SK-N-SH treated with all-trans-retinoic acid at 6 μM for 48 hours (cell line): Measurements from ENCODE around the gene TMX3.

Source experiments
- ATAC-seq: fragments of 200-7000 bp; cut with Tn5 transposase; 3 replicates; pipeline ENCODE4 v1.9.1; 2020; ENCODE audit warnings: mild to moderate bottlenecking, moderate library complexity
- ARNTL ChIP-seq: fragments of 450-650 bp; formaldehyde crosslinking; IDR thresholded peaks from 2 replicates; pipeline ENCODE4 v1.5.0; 2020; ENCODE audit warnings: low read depth, mild to moderate bottlenecking, moderate library complexity, borderline replicate concordance
- BACH2 ChIP-seq: fragments of 250-450 bp; sonication (Bioruptor Pico); IDR thresholded peaks from 2 replicates; pipeline ENCODE4 v1.9.0; 2021; ENCODE audit warnings: mild to moderate bottlenecking, borderline replicate concordance
- CSDC2 ChIP-seq: fragments of 250-450 bp; sonication (Bioruptor Pico); IDR thresholded peaks from 2 replicates; pipeline ENCODE4 v1.5.0; 2020; ENCODE audit warnings: mild to moderate bottlenecking, moderate library complexity
- ESRRG ChIP-seq: fragments of 250-450 bp; sonication (Bioruptor Pico); IDR thresholded peaks from 2 replicates; pipeline ENCODE4 v1.6.1; 2021; ENCODE audit warnings: mild to moderate bottlenecking
- GLIS3 ChIP-seq: fragments of 250-450 bp; sonication (Bioruptor Pico); IDR thresholded peaks from 2 replicates; pipeline ENCODE4 v1.5.0; 2020; ENCODE audit warnings: mild to moderate bottlenecking, moderate library complexity
- ISL1 ChIP-seq: fragments of 250-450 bp; sonication (Bioruptor Pico); IDR thresholded peaks from 2 replicates; pipeline ENCODE4 v2.1.2; 2022; ENCODE audit warnings: mild to moderate bottlenecking, moderate library complexity
- OSR1 ChIP-seq: fragments of 250-450 bp; sonication (Bioruptor Pico); IDR thresholded peaks from 2 replicates; pipeline ENCODE4 v1.8.0; 2022; ENCODE audit warnings: moderate library complexity, mild to moderate bottlenecking, inconsistent platforms
- PPARA ChIP-seq: fragments of 250-450 bp; sonication (Bioruptor Pico); IDR thresholded peaks from 2 replicates; pipeline ENCODE4 v1.5.0; 2020; ENCODE audit warnings: mild to moderate bottlenecking, borderline replicate concordance
- RARB ChIP-seq: fragments of 250-450 bp; sonication (Bioruptor Pico); IDR thresholded peaks from 2 replicates; pipeline ENCODE4 v1.8.0; 2021; ENCODE audit warnings: mild to moderate bottlenecking, moderate library complexity
- SNAI2 ChIP-seq: fragments of 250-450 bp; sonication (Bioruptor Pico); IDR thresholded peaks from 2 replicates; pipeline ENCODE4 v1.5.0; 2020; ENCODE audit warnings: mild to moderate bottlenecking, moderate library complexity
- TCF4 ChIP-seq: fragments of 250-450 bp; sonication (Bioruptor Pico); IDR thresholded peaks from 2 replicates; pipeline ENCODE4 v1.8.0; 2021; ENCODE audit warnings: mild to moderate bottlenecking, moderate library complexity, borderline replicate concordance
- TOX ChIP-seq: fragments of 250-450 bp; sonication (Bioruptor Pico); IDR thresholded peaks from 2 replicates; pipeline ENCODE4 v1.8.0; 2021; ENCODE audit warnings: mild to moderate bottlenecking, moderate library complexity, borderline replicate concordance
- ZC3H10 ChIP-seq: fragments of 250-450 bp; sonication (Bioruptor Pico); IDR thresholded peaks from 2 replicates; pipeline ENCODE4 v1.5.1; 2021; ENCODE audit warnings: mild to moderate bottlenecking, moderate library complexity
- ZFP3 ChIP-seq: fragments of 250-450 bp; sonication (Bioruptor Pico); IDR thresholded peaks from 2 replicates; pipeline ENCODE4 v1.5.0; 2020; ENCODE audit warnings: mild to moderate bottlenecking, moderate library complexity
- ZFP30 ChIP-seq: fragments of 450-650 bp; formaldehyde crosslinking; IDR thresholded peaks from 2 replicates; pipeline ENCODE4 v1.5.0; 2022; ENCODE audit warnings: mild to moderate bottlenecking, moderate library complexity
- ZNF565 ChIP-seq: fragments of 450-650 bp; formaldehyde crosslinking; conservative IDR thresholded peaks from 2 replicates; pipeline ENCODE4 v1.5.0; 2020; ENCODE audit warnings: low read depth, mild to moderate bottlenecking, moderate library complexity
- ZNF70 ChIP-seq: fragments of 450-650 bp; formaldehyde crosslinking; IDR thresholded peaks from 2 replicates; pipeline ENCODE4 v1.5.0; 2020; ENCODE audit warnings: mild to moderate bottlenecking, moderate library complexity
- ZNF8 ChIP-seq: fragments of 450-650 bp; formaldehyde crosslinking; IDR thresholded peaks from 2 replicates; pipeline ENCODE4 v1.5.0; 2020; ENCODE audit warnings: mild to moderate bottlenecking, moderate library complexity
- TF ChIP-seq, protein P1 (sequence below): fragments of 250-450 bp; sonication (Bioruptor Pico); IDR thresholded peaks from 2 replicates; pipeline ENCODE4 v1.5.1; 2020; ENCODE audit warnings: low read depth, mild to moderate bottlenecking, moderate library complexity
- TF ChIP-seq, protein P2 (sequence below): fragments of 250-450 bp; sonication (Bioruptor Pico); IDR thresholded peaks from 2 replicates; pipeline ENCODE4 v1.8.0; 2021; ENCODE audit warnings: low read depth, mild to moderate bottlenecking, moderate library complexity, borderline replicate concordance
- TF ChIP-seq, protein P3 (sequence below): fragments of 250-450 bp; sonication (Bioruptor Pico); IDR thresholded peaks from 2 replicates; pipeline ENCODE4 v1.8.0; 2020; ENCODE audit warnings: mild to moderate bottlenecking, moderate library complexity, borderline replicate concordance
- TF ChIP-seq, protein P4 (sequence below): fragments of 250-450 bp; sonication (Bioruptor Pico); IDR thresholded peaks from 2 replicates; pipeline ENCODE4 v1.5.1; 2021; ENCODE audit warnings: mild to moderate bottlenecking, moderate library complexity
- TF ChIP-seq, protein P5 (sequence below): fragments of 250-450 bp; sonication (Bioruptor Pico); IDR thresholded peaks from 2 replicates; pipeline ENCODE4 v1.5.0; 2020; ENCODE audit warnings: mild to moderate bottlenecking, moderate library complexity

Gene TMX3

DNA sequence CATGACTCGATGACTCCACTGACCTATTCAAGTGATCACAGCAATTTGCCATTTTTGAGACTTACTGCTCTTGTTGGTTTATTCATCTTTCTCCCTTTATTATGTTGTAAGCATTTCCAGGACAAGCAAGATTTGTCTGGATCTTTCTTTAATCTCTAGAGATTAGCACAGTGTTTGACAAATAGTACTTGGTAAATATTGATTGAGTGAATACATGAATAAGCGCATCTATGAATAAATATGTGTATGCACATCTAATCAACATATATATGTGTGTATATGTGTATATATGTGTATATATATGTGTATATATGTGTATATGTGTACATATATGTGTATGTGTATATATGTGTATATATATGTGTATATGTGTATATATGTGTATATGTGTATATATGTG lies 7.3 kb downstream of the TMX3 start:
- ATAC-seq = no peak
- no peak for TF ChIP-seq CSDC2
- TF ChIP-seq, protein P1, sequence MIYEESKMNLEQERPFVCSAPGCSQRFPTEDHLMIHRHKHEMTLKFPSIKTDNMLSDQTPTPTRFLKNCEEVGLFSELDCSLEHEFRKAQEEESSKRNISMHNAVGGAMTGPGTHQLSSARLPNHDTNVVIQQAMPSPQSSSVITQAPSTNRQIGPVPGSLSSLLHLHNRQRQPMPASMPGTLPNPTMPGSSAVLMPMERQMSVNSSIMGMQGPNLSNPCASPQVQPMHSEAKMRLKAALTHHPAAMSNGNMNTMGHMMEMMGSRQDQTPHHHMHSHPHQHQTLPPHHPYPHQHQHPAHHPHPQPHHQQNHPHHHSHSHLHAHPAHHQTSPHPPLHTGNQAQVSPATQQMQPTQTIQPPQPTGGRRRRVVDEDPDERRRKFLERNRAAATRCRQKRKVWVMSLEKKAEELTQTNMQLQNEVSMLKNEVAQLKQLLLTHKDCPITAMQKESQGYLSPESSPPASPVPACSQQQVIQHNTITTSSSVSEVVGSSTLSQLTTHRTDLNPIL (CRISPR knock-in tag) = no peak
- TF ChIP-seq BACH2 (CRISPR knock-in tag) = no peak
- TF ChIP-seq ARNTL = no peak
- TF ChIP-seq ZC3H10 (CRISPR knock-in tag) = no peak
- TF ChIP-seq ZFP30 (CRISPR knock-in tag) = no peak
- TF ChIP-seq ZNF8 = no peak
- TF ChIP-seq ESRRG (CRISPR knock-in tag) = no peak

DNA sequence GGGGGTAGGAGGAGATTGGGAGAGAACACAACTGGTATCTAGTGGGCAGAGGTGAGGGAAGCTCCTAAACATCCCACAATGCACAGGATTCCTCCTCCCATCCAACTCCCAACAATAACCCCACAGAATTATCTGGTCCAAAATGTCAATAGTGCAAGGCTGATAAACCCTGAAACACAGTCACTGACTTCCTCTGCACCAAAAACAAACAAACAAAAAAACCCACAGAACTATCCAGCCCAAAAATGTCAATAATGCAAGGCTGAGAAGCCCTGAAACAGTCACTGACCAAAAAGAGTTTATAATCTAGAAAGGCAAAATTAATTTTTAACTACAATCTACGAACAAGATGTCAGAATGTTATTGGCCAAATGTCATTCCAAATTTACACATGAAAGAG lies 9.8 kb downstream of the TMX3 start:
- TF ChIP-seq ZFP3 (CRISPR knock-in tag) (0 out of 2 replicates have a peak, but pooled peaks have one; percentile 19), TCF4 (CRISPR knock-in tag) (no peak)
- no peak for ATAC-seq

DNA sequence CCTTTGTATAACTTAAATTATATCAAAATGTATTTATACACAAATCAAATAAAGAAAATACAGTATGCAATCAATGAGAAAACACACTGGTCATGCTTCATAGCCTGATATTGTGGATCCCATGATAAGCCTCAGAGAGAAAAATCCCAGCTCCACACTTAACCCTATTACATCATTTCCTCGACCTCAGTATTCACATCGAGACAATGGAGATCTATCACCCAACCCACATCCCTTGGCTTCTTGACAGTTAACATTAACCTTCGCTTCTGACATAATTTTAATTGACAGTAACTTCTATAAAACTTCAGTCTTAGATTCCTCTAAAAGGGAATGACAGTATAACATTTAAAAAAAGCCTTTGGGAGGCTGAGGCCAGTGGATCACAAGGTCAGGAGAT lies 11.6 kb downstream of the TMX3 start:
- no peak for TF ChIP-seq RARB (CRISPR knock-in tag)
- no peak for ATAC-seq

DNA sequence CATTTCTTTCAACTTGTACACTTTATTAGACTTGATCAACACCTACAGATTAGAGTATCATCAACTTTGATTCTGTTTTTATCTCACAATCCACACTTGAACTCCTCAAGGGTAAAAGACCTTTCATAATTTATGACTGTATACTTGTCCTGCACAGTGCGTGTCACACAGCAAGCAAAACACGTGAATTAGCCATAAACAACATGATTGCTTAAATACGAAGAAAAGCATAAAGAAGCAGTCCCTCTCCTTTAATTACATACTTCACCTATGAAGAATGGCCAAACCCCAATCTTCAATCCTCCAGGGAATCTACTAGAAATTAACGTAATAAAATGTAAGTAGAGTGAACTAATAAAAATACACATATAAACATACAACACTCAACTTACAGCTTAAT lies 13.6 kb downstream of the TMX3 start:
- no peak for ATAC-seq

More for the DNA sequence above, 13.6 kb downstream of the TMX3 start:
- TF ChIP-seq, protein P1 (CRISPR knock-in tag) = no peak
- TF ChIP-seq PPARA (no peak), SNAI2 (CRISPR knock-in tag) (no peak), ZFP3 (CRISPR knock-in tag) (no peak), TCF4 (CRISPR knock-in tag) (no peak), BACH2 (CRISPR knock-in tag) (no peak), RARB (CRISPR knock-in tag) (no peak), ZNF565 (CRISPR knock-in tag) (no peak), GLIS3 (no peak), ISL1 (CRISPR knock-in tag) (no peak), TOX (CRISPR knock-in tag) (no peak), ZNF70 (no peak), ZNF8 (no peak), ARNTL (no peak), ZC3H10 (CRISPR knock-in tag) (no peak), OSR1 (CRISPR knock-in tag) (no peak)
- TF ChIP-seq, protein P2, sequence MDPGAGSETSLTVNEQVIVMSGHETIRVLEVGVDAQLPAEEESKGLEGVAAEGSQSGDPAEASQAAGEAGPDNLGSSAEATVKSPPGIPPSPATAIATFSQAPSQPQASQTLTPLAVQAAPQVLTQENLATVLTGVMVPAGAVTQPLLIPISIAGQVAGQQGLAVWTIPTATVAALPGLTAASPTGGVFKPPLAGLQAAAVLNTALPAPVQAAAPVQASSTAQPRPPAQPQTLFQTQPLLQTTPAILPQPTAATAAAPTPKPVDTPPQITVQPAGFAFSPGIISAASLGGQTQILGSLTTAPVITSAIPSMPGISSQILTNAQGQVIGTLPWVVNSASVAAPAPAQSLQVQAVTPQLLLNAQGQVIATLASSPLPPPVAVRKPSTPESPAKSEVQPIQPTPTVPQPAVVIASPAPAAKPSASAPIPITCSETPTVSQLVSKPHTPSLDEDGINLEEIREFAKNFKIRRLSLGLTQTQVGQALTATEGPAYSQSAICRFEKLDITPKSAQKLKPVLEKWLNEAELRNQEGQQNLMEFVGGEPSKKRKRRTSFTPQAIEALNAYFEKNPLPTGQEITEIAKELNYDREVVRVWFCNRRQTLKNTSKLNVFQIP = no peak
- TF ChIP-seq, protein P3, sequence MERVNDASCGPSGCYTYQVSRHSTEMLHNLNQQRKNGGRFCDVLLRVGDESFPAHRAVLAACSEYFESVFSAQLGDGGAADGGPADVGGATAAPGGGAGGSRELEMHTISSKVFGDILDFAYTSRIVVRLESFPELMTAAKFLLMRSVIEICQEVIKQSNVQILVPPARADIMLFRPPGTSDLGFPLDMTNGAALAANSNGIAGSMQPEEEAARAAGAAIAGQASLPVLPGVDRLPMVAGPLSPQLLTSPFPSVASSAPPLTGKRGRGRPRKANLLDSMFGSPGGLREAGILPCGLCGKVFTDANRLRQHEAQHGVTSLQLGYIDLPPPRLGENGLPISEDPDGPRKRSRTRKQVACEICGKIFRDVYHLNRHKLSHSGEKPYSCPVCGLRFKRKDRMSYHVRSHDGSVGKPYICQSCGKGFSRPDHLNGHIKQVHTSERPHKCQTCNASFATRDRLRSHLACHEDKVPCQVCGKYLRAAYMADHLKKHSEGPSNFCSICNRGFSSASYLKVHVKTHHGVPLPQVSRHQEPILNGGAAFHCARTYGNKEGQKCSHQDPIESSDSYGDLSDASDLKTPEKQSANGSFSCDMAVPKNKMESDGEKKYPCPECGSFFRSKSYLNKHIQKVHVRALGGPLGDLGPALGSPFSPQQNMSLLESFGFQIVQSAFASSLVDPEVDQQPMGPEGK (CRISPR knock-in tag) = no peak
- TF ChIP-seq, protein P4, sequence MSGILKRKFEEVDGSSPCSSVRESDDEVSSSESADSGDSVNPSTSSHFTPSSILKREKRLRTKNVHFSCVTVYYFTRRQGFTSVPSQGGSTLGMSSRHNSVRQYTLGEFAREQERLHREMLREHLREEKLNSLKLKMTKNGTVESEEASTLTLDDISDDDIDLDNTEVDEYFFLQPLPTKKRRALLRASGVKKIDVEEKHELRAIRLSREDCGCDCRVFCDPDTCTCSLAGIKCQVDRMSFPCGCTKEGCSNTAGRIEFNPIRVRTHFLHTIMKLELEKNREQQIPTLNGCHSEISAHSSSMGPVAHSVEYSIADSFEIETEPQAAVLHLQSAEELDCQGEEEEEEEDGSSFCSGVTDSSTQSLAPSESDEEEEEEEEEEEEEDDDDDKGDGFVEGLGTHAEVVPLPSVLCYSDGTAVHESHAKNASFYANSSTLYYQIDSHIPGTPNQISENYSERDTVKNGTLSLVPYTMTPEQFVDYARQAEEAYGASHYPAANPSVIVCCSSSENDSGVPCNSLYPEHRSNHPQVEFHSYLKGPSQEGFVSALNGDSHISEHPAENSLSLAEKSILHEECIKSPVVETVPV = no peak
- TF ChIP-seq, protein P5, sequence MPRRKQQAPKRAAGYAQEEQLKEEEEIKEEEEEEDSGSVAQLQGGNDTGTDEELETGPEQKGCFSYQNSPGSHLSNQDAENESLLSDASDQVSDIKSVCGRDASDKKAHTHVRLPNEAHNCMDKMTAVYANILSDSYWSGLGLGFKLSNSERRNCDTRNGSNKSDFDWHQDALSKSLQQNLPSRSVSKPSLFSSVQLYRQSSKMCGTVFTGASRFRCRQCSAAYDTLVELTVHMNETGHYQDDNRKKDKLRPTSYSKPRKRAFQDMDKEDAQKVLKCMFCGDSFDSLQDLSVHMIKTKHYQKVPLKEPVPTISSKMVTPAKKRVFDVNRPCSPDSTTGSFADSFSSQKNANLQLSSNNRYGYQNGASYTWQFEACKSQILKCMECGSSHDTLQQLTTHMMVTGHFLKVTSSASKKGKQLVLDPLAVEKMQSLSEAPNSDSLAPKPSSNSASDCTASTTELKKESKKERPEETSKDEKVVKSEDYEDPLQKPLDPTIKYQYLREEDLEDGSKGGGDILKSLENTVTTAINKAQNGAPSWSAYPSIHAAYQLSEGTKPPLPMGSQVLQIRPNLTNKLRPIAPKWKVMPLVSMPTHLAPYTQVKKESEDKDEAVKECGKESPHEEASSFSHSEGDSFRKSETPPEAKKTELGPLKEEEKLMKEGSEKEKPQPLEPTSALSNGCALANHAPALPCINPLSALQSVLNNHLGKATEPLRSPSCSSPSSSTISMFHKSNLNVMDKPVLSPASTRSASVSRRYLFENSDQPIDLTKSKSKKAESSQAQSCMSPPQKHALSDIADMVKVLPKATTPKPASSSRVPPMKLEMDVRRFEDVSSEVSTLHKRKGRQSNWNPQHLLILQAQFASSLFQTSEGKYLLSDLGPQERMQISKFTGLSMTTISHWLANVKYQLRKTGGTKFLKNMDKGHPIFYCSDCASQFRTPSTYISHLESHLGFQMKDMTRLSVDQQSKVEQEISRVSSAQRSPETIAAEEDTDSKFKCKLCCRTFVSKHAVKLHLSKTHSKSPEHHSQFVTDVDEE (CRISPR knock-in tag) = no peak
- TF ChIP-seq, all 23 proteins: peak for 0
